Peyer's patch (tissue), 4 donors: Measurements from ENCODE around the gene CCDC124.

ENCODE experiments used
- CTCF ChIP-seq, 6 experiments: fragments of 450-650 bp in 4 of 6; fragments of 200-600 bp in 2 of 6; sonication (generic) in 1 of 6; IDR thresholded peaks; one replicate each; pipeline ENCODE4 v1.5.1; 2017 to 2019; ENCODE audit warnings: antibody characterized with exemption in 6 of 6, mild to moderate bottlenecking in 3 of 6, moderate library complexity in 1 of 6
- POLR2A ChIP-seq, 2 donors: fragments of 450-650 bp; IDR thresholded peaks; one replicate each; pipeline ENCODE4 v1.5.1; 2017; ENCODE audit warnings: antibody characterized with exemption in 2 of 2, mild to moderate bottlenecking in 2 of 2, moderate library complexity in 2 of 2

GRCh38 chr19:17988161-17988560, 55.3 kb downstream of the CCDC124 start:
- TF ChIP-seq CTCF (IDR thresholded peaks at IDR 0.05) = no peak
- no peak for TF ChIP-seq POLR2A (IDR thresholded peaks at IDR 0.05)
